Stimulated activated CD4-positive, alpha-beta T cell treated with anti-CD3 and anti-CD28 coated beads, Interleukin-15, amount 100 ng/mL, for 1 hour (primary cell): ENCODE results near the gene CFAP61.
"Not testable (repeated sequence)": the region's sequence is repeated elsewhere in the genome, so short reads cannot be mapped to it uniquely, and the experiment has no call there.

Source experiments
- DNase-seq, 2 donors: peaks; one replicate each; pipeline ENCODE4 v3.0.0-alpha.2; 2020; ENCODE audit warnings: low read depth in 1 of 2, low spot score in 1 of 2

The CFAP61 gene

DNA sequence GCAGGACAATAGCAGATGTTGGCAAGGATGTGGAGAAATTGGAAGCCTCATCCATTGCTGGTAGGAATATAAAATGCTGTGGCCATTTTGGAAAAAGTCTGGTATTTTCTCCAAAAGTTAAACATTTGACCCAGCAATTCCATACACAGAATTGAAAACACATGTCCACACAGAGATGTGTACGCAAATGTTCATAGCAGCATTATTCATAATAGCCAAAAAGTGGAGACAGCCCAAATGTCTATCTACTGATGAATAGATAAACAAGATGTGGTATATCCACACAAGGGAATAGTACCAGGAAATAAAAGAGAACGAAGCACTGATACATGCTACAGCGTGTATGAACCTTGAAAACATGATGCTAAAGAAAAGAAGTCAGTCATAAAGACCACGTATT lies 40.5 kb downstream of the CFAP61 start:
- no peak for DNase-seq

- DNase-seq = no peak
These were observed 42.1 kb downstream of the CFAP61 start for GRCh38 chr20:20094410-20094809.

GRCh38 chr20:20095114-20095872 lies 43.0 kb downstream of the CFAP61 start:
- no peak for DNase-seq

GRCh38 chr20:20096421-20096820 lies 44.1 kb downstream of the CFAP61 start:
- no peak for DNase-seq

GRCh38 chr20:20100881-20101280 lies 48.5 kb downstream of the CFAP61 start:
- DNase-seq = no peak

GRCh38 chr20:20102163-20102562 lies 49.8 kb downstream of the CFAP61 start:
- no peak for DNase-seq

GRCh38 chr20:20102716-20103258 lies 50.5 kb downstream of the CFAP61 start:
- no peak for DNase-seq

GRCh38 chr20:20103486-20103885 lies 51.2 kb downstream of the CFAP61 start:
- DNase-seq = no peak

DNA sequence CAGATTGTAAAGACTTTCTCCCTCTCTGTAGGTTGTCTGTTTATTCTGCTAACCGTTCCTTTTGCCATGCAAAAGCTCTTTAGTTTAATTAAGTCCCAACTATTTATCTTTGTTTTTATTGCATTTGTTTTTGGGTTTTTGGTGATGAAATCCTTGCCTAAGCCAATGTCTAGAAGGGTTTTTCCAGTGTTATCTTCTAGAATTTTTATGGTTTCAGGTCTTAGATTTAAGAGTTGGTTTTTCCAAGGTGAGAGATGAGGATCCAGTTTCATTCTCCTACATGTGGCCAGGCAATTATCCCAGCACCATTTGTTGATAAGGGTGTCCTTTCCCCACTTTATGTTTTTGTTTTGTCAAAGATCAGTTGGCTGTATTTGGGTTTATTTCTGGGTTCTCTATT lies 70.9 kb downstream of the CFAP61 start:
- DNase-seq = not testable (repeated sequence)

GRCh38 chr20:20130399-20130798 lies 78.1 kb downstream of the CFAP61 start:
- no peak for DNase-seq

GRCh38 chr20:20134941-20135575 lies 82.7 kb downstream of the CFAP61 start:
- no peak for DNase-seq

DNA sequence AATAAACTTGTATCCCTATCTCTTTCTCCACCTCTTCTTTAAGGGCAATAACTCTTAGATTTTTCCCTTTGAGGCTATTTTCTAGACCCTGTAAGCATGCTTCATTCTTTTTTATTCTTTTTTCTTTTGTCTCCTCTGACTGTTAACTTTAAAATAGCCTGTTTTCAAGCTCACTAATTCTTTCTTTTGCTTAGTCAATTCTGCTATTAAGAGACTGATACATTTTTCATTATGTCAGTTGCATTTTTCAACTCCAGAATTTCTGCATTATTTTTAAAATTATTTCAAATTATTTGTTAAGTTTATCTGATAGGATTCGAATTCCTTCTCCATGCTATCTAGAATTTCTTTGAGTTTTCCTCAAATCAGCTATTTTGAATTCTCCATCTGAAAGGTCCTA lies 84.0 kb downstream of the CFAP61 start:
- no peak for DNase-seq

DNA sequence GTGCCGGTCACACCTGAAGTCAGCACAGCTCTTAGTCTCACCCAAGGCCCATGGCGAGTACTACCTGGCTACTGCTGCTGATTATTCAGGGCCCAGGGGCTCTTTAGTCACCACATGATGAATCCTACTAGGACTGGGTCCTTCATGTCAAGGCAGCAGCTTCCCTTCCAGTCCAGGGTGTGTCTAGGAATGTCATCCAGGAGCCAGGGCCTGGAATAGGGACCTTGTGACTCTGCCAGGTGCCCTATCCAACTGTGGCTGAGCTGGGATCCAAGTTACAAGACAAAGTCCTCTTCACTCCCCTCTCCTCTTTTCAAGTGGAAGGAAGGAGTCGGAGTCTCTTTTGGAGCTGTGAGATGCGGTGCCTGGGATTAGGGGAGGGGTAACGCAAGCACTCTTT lies 85.5 kb downstream of the CFAP61 start:
- no peak for DNase-seq

GRCh38 chr20:20138301-20139064 lies 86.2 kb downstream of the CFAP61 start:
- no peak for DNase-seq

DNA sequence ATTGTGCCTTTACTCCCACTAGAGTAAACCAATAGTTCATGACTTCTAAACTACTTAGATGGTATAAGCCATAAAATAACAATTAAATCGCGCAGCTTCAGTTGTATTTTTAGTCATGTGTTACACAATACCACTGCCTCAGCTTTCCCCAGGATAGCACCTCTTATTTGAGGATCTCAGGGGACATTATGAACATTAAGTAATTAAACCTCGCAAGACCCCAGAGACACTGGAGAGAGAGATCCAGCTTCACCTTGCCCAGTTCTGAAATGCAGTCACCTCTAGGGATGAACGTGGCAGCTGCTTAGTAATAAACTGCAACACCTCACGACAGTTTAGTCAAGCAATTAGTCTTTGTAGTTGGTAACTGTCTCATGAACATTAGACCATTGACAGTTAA lies 87.1 kb downstream of the CFAP61 start:
- DNase-seq = no peak

DNA sequence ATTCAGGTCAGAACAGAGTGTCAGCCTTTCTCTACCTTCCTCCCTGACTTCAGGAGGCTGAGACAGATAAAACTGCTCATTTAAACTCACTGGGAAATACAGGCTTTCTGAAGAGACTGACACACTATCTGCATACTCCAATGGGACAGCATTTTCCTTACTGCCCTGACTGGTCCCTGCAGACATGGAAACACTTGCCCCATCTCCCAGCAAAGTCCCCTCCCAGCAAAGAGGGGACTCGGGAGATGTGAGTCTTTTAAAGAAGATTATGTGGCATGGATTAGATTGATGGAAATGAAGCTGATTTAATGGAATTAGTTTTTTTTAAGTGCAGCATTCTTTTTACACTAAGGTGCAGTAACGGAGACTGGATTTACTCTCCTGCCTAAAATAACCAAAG lies 90.8 kb downstream of the CFAP61 start:
- no peak for DNase-seq

- no peak for DNase-seq
These were observed 91.3 kb downstream of the CFAP61 start for GRCh38 chr20:20143646-20144045.

GRCh38 chr20:20148779-20149178 lies 96.4 kb downstream of the CFAP61 start:
- no peak for DNase-seq

DNA sequence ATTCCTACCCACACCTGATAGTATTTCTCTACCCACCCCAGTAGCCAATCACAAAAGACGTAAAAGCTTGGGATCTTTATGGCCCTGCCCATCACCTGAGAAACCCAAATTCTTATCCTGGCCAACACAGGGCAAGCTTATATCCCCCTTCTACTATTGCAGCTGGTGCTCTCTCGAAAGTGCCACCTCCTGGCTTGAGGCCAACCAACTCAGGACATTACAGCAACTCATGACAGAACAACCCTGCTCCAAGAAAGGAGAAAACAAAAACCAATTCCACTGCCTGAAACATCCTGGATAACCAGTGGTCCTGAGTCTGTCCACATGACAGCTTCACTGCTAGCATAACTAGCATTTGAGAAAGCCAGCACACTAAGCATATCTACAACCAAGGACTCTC lies 97.9 kb downstream of the CFAP61 start:
- DNase-seq = no peak

- DNase-seq = no peak
These were observed 108.2 kb downstream of the CFAP61 start for GRCh38 chr20:20160520-20160919.

- DNase-seq = no peak
These were observed 109.3 kb downstream of the CFAP61 start for GRCh38 chr20:20161611-20162010.

GRCh38 chr20:20167698-20168097 lies 115.4 kb downstream of the CFAP61 start:
- no peak for DNase-seq
